HG03520 (cell line): Measurements from ENCODE around the gene MAST2.
"Not testable (repeated sequence)": the region's sequence is repeated elsewhere in the genome, so short reads cannot be mapped to it uniquely, and the experiment has no call there.

ENCODE experiments used
- ATAC-seq: cut with Tn5 transposase; IDR thresholded peaks from one replicate; pipeline ENCODE4 v1.9.1; 2021; ENCODE audit warnings: mild to moderate bottlenecking, moderate library complexity; ENCODE audit not compliant: unreplicated experiment

MAST2 gene

DNA sequence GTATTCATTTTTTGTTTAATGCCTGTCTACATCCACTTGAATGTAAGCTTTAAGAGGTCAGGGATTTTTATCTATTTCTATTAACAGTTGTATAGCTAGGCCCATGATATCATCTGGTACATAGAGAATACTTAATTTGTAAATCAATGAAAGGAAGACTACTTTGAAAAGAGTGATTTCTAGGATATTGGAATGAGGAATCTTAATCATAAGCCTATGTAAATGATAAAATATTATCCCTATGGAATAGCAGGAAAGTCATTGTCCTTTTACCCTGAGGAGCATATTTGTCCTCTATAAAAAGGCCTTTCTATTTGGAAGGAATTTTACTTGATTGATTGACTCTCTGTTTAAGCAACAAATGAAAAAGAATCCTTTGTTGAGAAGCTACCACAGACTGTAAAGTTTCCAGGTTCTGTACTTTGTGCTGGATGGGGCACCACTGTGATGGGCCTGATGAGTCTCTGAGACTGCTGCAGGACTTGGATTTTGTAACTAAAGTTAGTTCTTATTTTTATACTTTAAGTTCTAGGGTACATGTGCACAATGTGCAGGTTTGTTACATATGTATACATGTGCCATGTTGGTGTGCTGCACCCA is 53.8 kb downstream of the MAST2 start:
- no peak for ATAC-seq

DNA sequence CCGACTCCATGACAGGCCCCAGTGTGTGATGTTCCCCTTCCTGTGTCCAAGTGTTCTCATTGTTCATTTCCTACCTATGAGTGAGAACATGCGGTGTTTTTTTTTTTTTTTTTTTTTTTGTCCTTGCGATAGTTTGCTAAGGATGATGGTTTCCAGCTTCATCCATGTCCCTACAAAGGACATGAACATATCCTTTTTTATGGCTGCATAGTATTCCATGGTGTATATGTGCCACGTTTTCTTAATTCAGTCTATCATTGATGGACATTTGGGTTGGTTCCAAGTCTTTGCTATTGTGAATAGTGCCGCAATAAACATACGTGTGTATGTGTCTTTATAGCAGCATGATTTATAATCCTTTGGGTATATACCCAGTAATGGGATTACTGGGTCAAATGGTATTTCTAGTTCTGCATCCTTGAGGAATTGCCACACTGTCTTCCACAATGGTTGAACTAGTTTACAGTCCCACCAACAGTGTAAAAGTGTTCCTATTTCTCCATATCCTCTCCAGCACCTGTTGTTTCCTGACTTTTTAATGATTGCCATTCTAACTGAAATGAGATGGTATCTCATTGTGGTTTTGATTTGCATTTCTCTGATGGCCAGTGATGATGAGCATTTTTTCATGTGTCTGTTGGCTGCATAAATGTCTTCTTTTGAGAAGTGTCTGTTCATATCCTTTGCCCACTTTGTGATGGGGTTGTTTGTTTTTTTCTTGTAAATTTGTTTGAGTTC is 54.5 kb downstream of the MAST2 start:
- not testable (repeated sequence) for ATAC-seq

DNA sequence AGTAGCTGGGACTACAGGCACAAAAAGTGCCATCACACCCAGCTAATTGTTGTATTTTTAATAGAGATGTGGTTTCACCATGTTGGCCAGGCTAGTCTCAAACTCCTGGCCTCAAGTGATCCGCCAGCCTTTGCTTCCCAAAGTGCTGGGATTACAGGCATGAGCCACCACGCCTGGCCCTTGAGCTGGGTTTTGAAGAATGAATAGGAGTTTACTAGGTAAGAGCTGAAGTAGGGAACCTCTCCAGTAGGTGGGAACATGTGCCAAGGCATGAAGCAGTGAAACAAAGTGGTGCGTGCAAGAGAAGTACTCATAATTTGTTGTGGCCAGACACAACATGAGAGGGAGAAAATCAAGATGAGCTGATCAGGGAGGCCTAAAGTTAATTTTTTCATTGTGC is 55.8 kb downstream of the MAST2 start:
- no peak for ATAC-seq

DNA sequence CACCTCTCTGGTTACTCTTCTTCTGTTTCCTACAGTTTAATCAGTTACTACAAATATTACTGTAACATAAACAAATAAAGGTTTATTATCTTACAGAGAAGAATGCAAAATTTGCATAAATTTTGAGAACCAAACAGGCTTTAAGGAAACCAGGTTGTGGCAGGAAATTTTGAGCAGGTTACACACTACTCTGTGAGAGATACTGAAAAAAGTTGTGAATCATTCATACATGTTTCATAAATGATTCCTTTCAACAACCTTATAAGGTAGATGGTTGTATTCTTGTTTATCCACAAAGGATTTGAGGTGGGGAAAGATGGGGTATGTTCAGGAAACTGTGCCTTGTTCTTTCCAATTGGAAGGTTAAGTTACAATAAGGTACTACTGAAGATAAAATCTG is 58.6 kb downstream of the MAST2 start:
- no peak for ATAC-seq

DNA sequence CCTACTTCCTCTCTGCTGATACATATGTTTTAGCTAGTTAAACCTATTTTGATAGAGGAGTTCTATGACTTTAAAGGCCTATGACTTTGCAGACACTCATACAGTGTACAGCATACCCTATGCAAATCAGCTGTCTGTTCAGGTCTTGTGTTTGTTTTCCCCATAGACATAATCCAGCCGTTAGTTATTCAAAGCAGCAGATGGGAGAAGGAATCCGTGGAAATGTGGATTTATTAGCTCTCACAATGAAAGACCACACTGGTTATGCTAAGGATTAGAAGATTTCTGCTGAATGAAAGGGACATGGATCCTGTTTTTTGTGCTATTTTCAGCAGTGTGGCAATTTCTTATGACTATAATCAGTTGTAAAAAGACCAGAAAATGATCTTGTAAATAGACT is 59.8 kb downstream of the MAST2 start:
- ATAC-seq = no peak

DNA sequence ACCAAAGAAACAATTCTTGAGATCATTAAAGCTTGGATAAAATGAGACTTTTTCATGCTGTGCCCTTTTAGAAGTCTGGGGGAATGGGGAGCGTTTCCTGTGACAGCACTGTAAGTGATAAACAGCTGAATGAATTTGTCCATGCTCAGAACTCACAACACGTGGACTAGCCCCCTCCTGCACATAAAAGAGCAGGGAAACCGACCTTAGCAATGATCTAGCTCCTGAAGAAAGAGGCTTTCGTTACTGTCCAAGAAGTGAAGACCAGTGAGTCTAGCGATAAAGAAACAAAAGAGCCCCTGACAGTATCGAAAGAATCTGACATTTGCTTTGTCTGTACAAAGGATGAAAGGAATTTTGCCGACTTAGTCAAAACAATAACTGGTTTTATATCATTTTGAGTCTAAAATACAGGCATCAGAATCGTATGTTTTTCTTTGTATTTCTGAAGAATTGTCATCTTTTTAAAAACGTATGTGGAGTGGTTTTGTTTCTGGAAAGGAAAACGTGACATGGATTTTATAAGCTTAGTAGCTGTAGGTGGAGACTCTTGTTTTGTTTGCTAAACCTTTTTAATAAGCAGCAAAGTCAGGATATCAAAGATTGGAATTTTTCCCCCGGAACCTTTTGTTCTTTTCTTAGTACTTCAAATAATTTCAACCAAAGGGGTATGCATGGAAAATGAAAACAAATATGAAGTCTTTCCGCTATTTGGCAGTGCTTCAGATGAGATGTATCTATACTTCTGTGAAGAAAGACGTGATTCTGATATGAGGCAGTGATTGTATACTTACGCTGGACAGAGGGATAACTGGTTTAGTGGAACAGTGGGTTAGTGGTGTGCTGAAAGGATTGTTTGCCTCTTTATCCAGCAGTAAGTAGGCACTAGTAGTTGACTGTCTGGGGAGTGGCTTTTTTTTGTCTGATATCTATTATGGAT is 61.0 kb downstream of the MAST2 start:
- ATAC-seq = no peak

DNA sequence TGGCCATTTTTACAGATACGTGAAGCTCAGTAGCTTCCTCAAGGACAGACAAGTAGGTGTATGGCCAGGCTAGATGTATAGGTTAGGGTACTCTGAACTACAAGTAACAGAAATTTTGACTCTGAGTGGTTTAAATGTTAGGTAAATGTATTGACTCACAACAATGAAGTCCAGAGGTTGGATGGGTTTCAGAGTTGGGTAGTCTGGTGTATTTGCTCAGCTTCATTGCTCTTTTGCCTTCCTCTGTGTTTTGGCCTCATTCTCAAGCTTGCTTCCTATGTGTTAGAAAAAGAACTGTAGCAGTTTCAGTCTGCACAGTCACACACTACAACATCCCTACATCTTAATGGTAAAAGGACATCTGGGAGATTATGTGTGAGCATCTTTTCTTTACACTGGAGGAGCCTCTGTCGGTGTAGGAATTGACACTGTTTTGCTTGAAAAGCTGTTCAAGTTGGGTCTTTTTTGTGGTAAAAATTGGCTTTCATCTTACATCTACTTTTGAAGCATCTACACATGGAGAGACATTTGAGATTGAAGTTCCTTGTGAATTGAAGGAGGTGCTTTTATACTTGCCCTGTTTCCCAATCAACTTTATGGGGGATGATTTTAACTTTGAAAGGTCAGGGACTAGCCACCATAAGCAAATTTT is 64.4 kb downstream of the MAST2 start:
- no peak for ATAC-seq

DNA sequence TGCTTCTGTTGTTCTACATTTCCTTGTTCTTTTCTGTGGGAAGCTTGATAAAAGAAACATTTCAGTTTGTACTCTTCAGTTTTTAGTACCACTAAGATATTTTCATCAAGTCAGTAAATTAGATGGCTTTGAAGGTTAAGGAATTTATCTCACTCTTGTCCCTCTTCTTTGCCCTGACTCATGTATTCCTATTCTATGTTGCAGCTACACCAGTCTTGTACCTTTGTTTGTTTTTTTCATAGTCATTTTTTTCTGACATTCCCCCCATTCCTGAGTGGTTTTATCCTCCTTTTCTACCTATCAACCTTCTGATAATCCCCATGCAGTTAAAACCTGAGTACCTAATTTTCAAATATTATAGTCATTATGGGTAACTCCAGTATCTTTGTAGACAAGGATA is 65.4 kb downstream of the MAST2 start:
- no peak for ATAC-seq

DNA sequence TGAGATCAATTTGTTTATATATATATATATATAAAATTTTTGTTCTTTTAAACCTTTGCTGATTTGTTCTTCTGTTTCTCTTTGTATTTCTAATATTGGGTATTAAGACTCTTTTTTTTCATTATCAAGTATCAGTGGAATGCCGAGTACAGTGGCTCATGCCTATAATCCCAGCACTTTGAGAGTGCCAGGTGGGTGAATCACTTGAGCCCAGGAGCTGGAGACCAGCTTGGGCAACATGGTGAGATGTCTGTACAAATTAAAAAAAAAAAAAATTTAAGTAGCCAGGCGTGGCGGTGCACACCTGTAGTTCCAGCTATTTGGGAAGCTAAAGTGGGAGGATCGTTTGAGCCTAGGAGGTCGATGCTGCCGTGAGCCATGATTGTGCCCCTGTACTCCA is 67.1 kb downstream of the MAST2 start:
- ATAC-seq = no peak

DNA sequence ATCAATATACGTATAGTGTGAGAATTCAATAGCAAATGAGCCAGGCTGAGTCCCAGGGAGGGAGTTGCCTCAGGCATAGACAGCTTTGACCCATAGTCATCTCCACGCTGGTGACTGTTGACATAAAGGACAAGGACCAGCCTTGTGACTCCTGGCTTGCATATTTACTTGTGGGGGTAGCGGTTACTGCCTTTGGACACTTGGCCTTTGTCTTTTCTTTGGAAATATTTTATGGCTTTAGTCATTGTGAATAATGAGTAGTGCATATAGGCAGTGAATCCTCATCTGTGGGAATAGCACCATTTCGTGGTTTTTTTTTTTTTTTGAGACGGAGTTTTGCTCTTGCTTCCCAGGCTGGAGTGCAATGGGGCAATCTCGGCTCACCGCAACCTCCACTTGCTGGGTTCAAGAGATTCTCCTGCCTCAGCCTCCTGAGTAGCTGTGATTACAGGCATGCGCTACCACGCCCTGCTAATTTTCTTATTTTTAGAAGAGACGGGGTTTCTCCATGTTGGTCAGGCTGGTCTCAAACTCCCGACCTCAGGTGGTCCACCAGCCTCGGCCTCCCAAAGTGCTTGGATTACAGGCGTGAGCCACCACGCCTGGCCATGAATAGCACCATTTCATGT is 68.9 kb downstream of the MAST2 start:
- not testable (repeated sequence) for ATAC-seq

DNA sequence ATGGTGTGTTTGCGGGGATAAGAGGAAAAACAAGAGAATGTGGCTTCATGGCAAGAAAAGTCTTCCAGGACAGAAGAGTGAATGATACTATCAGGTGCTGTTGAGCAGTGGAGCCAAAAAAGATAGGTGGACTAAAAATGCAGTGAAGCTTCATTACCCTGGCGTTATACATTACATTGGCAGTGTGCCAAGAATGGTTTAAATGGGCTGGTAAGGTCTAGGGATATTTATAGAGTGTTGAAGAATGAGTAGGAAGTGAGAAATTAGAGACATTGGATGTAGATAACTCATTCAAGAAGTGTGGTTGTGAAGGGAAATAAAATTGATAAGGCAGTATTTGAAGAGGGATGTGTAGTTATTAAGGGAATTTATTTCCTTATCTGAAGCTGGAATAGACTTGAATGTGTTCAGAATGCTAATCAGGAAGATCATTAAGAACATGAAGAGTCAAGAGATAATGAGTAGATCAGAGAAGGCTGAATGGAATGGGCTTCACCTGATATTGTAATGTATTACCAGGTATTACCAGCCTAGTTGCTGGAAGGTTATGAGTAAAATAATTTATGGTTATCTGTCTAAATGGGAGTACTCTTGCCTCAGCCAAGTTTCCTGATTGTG is 72.7 kb downstream of the MAST2 start:
- no peak for ATAC-seq

DNA sequence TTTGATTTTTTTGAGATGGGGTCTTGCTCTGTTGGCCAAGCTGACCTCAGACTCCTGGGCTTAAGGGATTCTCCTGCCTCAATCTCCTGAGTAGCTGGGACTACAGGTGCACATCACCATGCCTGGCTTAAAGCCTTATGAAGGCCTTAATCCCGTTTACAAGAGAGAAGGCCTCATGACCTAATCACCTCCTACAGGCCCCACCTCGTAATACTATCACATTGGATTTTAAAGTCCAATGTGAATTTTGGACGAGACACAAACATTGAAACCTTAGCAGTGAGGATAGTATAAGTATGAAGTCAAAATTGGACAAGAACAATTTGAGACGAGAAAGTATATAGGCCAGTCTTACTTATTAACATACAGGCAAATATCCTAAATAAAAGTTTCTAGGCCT is 73.9 kb downstream of the MAST2 start:
- ATAC-seq = no peak

DNA sequence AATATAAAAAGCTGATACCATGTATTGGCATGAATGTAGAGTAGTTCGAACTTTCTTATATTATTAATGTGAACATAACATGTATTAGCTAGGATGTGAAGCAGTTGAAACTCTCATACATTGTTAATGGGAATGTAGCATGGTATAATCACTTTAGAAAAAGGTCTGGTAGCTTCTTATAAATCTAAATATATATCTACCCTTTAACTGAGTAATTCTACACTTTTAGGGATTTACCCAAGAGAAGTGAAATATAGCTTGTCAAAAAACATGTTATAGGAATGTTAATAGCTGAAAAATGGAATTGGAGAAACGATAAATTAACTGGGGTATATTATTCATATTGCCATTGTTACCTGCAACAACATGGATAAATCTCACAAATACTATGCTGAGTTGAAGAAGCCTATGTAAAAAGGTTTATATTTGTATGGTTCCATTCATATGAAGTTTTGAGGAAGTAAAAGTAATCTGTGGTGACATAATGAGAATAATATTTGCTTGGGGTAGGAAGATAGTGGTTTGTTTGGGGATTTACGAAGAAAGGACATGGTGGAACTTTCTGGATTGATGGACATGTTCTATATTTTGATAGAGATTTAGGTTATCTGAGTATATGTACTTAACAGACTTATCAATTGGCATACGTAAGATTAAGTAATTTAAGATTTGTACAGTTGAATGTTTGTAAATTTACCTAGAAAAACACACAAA is 76.6 kb downstream of the MAST2 start:
- ATAC-seq = no peak

DNA sequence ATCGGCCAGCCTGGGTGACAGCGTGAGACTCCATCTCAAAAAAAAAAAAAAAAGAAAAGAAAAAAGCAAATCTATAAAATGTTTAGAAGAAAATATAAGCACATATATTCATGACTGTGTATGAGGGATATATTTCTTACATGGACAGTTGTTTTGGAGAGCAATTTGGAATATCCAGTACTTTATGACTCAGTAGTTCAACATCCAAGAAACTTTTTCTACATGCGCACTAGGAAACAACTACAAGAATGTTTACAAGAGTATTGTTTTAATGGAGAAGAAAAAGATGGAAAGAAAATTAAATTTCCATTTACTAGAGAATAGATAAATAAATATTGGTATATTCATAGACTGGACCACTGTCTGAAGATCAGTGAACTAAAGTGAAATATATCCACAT is 77.5 kb downstream of the MAST2 start:
- no peak for ATAC-seq

DNA sequence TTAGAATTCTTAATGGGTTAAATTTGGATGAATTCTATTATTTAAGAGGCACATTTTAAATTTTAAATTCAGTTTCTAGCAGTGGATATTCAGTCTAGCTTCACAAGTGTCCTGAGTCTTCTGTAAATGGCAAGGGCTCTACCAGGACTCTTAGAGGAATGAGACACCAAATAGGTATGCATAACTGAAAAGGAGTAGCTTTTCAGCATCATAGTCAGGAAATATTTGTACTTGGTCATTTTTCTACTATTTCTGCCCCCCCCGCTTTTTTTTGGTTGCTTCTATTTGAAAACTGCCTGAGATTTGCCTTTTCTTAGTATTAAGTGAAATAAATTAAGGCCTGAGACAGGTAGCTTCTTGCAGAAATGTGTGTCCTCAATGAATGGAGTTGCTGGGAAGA is 80.2 kb downstream of the MAST2 start:
- ATAC-seq = no peak

DNA sequence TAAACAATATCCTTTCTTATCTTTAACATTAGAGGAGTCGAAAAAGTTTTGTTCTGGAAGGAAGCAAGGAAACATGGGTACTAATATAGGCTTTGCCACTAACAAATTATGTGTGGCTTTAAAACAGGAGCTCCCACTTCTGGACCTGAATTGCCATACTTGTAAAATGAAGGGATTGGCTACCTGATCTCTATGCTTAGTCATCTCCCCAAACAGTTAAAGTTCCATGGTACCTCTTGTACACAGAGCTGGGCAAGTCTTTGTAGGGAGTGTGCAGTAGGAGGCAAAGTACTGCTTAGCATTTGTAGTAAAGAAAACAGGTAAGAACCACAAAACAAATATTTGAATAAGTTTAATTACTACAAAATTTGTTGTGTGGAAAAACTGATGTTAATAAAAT is 81.3 kb downstream of the MAST2 start:
- ATAC-seq = no peak

DNA sequence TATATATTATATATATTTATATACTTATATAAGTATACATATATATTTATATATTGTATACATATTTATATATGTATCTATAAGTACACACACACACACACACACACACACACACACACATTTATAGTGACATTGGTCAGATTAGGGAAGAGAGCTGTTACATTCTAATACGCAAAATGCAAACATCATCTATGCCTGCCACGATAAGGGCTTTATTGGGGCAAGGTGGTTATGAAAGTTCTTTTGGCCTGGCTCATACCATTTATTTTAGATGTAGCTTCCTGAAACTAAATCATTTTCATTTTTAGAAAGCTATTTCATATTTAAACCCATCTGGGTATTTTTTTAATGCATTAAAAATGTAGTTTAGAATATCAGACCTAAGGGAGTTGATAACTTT is 82.8 kb downstream of the MAST2 start:
- ATAC-seq = no peak

DNA sequence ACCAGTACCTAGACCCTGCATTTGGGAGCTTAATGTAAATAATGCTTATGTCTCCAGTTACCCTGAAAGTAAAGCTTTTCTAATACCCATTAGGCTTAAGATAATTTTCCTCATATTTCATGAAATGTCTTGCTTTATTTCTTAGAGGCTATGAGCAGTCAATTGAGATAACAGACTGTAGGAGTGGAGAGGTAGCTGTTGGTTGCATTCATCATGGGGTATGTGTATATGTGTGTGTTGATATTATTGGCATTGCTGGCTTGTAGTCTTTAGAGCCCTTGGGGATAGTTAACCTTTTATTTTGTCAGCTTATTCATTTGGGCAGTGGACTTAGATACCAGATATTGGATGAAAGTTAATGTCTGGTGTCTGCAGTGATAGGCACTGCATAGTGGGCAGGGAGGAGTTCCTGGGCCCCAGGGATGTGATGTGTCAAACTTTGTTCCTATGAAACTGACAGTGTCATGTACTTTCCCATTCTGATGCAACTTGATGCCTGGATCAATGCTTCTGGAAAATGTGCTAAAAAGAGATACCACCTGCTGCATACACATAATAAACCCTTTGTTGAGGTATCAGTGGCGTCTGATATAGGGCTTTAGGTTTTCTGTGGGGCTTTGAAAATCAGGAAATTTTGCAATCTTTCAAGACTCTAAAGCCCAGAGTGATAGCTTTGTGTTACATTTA is 83.9 kb downstream of the MAST2 start:
- ATAC-seq = no peak

DNA sequence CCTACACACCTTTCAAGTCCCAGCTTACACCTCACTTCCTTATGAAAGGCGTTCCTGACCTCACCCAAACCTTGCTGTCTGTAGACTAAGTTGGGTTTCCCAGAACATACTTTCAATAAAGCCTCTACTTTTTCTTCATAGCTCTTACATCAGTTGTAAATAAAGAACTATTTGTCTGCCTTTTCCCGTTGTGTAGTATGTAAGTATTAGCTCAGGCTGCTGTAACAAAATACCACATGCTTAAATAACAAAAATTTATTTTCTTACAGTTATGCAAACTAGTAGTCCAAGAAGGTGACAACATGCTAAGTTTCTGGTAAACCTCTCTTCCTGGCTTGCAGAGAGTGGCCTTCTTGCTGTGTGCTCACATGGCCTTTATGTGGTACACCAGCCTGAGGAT is 86.7 kb downstream of the MAST2 start:
- no peak for ATAC-seq
